Activated naive CD4-positive, alpha-beta T cell treated with Interleukin-2 at 50 U/mL for 16 hours (primary cell): Measurements from ENCODE around the gene BACH1.
A peak's percentile ranks its signal among the peaks of the same experiment; 100 is the strongest.

Source experiments
- DNase-seq: peaks from one replicate; pipeline ENCODE4 v3.0.0-alpha.2; 2020

Gene BACH1

GRCh38 chr21:29316029-29316742 lies 17.5 kb downstream of the BACH1 start:
- no peak for DNase-seq

- DNase-seq: no peak
Measured at GRCh38 chr21:29316806-29317205, 18.1 kb downstream of the BACH1 start.

- no peak for DNase-seq
Measured at GRCh38 chr21:29318354-29318753, 19.6 kb downstream of the BACH1 start.

- DNase-seq: no peak
Measured at GRCh38 chr21:29320031-29320430, 21.3 kb downstream of the BACH1 start.

DNA sequence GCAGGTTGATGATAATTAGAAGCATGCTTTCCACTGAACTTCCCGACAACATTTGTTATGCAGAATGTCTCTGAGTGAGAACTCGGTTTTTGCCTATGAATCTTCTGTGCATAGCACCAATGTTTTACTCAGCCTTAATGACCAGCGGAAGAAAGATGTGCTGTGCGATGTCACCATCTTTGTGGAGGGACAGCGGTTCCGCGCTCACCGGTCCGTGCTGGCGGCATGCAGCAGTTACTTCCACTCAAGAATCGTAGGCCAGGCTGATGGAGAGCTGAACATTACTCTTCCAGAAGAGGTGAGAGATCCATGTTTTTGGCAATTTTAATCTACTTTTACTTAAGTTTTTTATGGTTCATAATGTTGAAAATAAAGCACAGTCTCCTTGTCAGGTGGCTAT lies 22.5 kb downstream of the BACH1 start:
- DNase-seq: no peak

- DNase-seq: no peak
Measured at GRCh38 chr21:29321932-29322928, 23.5 kb downstream of the BACH1 start.

DNA sequence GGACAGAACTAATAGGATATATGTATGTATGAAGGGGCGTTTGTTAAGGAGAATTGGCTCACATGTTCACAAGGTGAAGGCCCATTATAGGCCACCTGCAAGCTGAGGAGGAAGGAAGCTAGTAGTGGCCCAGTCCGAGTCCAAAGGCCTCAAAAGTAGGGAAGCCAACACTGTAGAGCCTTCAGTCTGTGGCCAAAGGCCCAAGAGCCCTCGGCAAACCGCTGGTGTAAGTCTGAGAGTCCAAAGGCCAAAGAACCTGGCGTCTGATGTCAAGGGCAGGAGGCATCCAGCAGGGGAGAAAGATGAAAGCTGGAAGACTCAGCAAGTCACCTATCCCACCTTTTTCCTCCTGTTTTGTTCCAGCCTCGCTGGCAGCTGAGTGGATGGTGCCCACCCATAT lies 24.5 kb downstream of the BACH1 start:
- DNase-seq: no peak

DNA sequence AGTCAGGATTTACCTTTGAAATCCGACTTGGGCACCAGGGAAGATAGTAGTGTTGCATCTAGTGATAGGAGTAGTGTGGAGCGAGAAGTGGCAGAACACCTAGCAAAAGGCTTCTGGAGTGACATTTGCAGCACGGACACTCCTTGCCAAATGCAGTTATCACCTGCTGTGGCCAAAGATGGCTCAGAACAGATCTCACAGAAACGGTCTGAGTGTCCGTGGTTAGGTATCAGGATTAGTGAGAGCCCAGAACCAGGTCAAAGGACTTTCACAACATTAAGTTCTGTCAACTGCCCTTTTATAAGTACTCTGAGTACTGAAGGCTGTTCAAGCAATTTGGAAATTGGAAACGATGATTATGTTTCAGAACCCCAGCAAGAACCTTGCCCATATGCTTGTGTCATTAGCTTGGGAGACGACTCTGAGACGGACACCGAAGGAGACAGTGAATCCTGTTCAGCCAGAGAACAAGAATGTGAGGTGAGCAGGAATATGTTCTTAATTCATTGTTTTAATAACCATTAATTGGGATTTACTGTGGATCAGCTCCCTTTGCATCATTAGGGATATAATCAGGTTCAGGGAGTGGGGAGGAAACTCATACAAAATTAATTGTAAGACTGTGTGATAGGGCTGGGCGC lies 28.3 kb downstream of the BACH1 start:
- no peak for DNase-seq

DNA sequence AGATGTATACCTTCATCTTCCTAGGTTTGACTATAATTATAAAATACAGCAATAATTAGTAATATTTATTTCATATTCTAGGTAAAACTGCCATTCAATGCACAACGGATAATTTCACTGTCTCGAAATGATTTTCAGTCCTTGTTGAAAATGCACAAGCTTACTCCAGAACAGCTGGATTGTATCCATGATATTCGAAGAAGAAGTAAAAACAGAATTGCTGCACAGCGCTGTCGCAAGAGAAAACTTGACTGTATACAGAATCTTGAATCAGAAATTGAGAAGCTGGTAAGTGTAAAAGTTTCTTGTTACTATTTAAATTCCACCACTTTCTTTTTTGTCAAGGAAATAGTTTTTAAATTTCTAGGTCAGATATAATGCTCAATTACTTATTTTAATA lies 30.7 kb downstream of the BACH1 start:
- no peak for DNase-seq

DNA sequence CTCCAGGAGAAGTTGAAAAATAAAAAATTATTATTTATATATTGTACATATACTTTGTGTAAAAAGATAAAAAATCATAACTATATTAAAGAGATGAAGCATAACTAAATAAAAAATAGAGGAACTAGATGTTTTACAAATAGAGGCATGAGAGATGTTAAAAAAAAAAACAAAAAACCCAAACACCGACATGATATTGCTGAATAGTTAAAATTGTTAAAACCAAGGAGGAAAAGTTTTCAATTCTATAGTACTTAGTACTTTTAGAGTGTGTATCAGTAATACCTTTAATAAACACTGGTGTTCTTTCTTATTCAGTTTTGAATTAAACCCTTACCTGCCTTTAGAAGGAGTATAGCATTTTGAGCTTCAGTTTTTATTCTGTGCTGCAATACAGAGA lies 32.1 kb downstream of the BACH1 start:
- DNase-seq: no peak

DNA sequence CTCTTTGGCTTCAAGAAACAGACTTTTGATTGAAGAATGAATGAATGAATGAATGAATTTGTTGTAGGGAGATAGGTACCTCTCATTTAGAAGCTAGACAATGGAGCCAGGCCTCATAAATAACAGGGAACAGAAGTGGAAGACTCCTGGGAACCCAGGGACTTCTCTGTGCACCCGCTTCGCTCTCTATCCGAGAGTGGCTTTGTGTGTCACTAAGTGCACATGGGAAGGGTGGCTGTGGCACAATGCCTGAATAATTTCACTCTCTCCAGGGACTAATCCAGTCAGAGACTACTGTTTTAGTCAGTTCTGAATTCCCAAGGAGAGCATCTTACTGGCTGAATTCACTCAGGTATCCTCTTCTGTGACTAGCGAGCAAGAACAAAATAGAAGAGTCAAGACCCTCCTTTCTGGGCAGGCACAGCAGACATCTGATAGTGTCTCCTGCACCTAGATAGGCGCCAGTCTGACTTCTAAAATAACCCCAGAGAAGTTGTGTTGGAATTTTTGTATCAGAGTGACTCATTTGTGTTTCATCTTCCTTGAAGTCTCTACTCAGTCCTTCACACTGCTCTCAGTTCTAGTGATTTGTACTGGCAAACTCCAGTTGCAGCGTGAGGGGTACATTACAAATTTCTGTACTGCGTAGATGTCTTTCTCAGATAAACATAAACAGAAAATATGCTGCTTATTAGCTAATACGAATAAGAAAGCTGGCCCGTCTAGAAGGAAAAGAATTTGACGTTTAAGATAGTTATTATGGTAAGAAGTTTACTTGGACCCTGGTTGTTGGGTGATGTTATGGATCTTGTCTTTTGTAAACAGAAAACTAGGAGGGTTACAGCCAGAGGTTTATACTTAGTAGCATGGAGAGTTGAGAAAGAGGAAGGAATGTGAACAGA lies 34.0 kb downstream of the BACH1 start:
- DNase-seq: no peak

DNA sequence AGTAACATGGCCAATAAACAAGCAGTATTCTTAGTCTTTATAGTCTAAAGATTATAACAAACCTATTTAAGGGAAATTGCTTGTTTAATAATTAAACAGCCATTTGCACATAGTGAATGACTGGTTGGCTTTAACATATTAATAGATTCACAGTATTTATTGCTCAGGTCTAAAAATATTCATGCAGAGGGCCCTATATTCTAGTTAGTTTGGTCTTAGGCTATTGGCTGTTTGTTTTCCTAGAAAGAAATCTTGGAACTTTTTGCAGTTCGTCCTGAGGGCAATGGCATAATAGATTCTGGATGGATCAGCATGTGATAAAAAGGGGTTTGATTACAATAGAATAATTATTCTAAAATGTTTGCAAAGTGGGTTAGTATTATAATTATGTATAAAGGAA lies 34.7 kb downstream of the BACH1 start:
- DNase-seq: no peak

DNA sequence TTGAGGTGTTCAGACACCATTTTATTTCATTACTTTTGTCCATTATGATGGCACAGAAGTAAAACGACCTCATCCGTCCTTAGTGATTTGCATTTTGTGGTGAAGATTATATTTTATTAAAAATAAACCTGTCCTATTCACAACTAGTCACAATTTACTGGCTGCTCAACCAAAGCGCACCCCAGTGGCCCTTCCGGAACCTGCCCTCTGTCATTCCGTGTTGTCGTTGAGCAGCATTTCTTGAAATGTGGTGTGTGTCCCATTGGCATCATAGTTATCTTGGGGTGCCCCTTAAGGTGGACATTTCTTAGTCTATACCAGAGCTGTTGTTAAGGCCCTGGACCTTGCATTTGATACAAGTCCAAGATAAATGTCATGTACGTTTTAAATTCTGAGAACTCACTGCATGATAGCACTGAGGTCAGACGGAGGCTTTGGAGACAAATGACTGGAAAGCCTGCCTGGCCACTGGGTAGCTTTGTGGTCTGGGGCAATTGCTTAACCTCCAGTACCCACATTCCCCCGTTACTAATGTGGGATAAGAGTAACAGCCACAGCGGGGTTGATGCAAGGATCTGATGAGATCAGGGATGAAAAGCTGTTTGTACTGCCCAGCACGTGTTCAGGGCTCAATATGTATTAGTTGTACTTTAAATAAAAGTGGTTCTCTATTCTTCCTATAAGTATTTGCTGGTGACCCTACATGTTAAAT lies 36.2 kb downstream of the BACH1 start:
- no peak for DNase-seq

DNA sequence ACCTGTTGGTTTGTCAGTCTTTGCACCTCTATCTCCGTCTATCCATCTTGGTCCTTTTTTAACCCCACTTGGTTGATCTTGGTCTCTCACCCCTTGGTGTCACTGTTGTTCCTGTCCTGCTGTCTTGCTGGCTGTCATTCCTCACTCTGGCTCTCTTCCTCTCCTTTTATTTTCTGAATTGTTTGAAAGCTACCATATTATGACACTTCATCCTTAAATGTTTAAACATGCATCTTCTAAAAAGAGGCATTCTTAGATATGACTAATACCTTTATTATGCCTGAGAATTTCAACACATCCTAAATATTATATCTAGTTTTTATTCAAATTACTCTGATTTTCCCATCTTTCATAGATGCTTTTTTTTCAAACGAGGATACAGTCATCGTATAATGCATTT lies 37.0 kb downstream of the BACH1 start:
- no peak for DNase-seq

- DNase-seq: no peak
Measured at GRCh38 chr21:29338256-29338655, 39.5 kb downstream of the BACH1 start.

DNA sequence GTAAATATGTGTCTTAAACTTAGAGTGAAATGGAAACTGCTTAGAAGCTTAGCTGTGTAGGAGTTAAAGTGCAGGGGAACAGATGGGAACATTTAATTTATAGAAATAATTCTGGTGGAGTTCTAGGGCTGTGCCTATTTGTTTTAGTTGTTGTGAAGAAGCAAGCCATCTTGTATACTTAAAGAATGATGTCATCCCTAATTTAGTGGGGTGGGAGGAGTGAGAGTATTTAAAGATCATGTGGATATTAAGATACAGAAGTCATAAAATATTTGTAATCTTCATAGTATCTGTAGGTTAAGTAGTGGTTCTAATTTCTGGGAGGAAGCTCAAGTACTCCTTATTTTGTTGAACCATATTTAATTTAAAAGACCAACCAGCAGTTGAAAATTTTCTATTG lies 41.5 kb downstream of the BACH1 start:
- DNase-seq: no peak

DNA sequence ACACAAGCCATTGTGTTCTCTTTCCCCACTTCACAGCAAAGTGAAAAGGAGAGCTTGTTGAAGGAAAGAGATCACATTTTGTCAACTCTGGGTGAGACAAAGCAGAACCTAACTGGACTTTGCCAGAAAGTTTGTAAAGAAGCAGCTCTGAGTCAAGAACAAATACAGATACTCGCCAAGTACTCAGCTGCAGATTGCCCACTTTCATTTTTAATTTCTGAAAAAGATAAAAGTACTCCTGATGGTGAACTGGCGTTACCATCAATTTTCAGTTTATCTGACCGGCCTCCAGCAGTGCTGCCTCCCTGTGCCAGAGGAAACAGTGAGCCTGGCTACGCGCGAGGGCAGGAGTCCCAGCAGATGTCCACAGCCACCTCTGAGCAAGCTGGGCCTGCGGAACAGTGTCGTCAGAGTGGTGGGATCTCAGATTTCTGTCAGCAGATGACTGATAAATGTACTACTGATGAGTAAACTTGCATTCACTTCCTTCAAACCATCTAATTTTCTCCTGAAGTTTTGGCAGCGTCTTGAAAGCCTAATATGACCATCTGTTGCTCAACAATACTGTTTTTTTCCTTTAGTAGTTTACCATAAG lies 43.7 kb downstream of the BACH1 start:
- peak; percentile 60 for DNase-seq

DNA sequence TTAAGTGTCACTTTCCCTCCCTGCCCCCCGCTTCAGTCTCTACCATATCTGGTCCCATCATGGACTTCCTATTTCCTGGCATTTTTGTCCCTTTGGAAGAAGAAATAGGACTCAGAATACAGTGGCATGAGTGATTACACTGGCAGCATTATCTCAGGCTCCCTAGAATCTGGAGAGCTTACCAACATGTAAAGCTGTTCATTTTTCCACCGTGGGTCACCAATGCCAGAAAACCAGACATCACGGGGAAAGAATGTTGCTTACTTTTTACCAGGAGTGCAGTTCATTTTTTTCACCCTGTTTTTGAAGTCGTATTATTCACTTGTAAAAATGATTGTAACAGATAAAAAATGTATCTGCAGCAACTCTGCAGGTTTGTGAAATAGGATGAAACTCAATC lies 44.8 kb downstream of the BACH1 start:
- DNase-seq: no peak

DNA sequence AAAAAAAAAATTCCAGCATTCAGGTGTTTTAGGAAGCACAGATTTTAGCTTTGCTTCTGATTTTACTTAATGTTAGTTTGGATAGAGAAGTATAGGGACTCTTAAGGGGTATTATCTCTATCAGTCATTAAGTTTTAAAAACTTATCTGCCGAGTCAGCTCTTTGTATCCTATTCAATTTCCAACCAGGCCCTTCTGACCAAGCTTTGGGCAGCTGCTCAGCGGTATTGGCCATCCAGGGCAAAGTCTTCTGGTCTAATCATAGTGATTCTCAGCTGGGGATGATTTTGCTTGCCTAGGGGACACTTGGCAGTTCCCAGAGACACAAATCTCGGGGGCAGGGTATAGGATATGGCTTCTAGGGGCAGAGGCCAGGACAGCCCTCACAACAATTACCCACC lies 47.6 kb downstream of the BACH1 start:
- DNase-seq: no peak

- DNase-seq: no peak
Measured at GRCh38 chr21:29346771-29347170, 48.0 kb downstream of the BACH1 start.

- no peak for DNase-seq
Measured at GRCh38 chr21:29347274-29347681, 48.6 kb downstream of the BACH1 start.

- no peak for DNase-seq
Measured at GRCh38 chr21:29349702-29350101, 51.0 kb downstream of the BACH1 start.
